Measurements from ENCODE around the gene RNASE11.

RNASE11 gene

GRCh38 chr14:20628063-20628854 lies 40.5 kb upstream of the RNASE11 start:
- H3F3A ChIP-seq (ENCODE audit: insufficient read depth), result no peaks in the 10 kb centered on the region
- no peak overlapping the region for H3K27ac ChIP-seq (ENCODE audit: low read depth, low read length)
- no peak overlapping the region for H3K4me3 ChIP-seq (ENCODE audit: insufficient read depth, low read length, poor library complexity, severe bottlenecking)
- no peaks in the 10 kb centered on the region for H3K27me3 ChIP-seq (ENCODE audit: low read length)
- no peaks in the 10 kb centered on the region for H3K79me2 ChIP-seq (ENCODE audit: insufficient read depth, low read length)
- no peaks in the 10 kb centered on the region for H3K36me3 ChIP-seq (ENCODE audit: low read length)
- H3K9me2 ChIP-seq (replicated peaks; ENCODE audit: insufficient read depth, low read length), result no peaks in the 10 kb centered on the region
- no peaks in the 10 kb centered on the region for H3K9me3 ChIP-seq (ENCODE audit: insufficient read depth, low read length)
- H4K20me1 ChIP-seq (ENCODE audit: low read depth, low read length), result no peaks in the 10 kb centered on the region
- no peak overlapping the region for H2AFZ ChIP-seq (ENCODE audit: low read depth, low read length, severe bottlenecking)
- H3K9ac ChIP-seq (ENCODE audit: low read length), result no peak overlapping the region
- no peak for TF ChIP-seq EZH2phosphoT487 (conservative IDR thresholded peaks at IDR 0.05; ENCODE audit: low read length)
- no peak for TF ChIP-seq CTCF (IDR thresholded peaks at IDR 0.05; ENCODE audit: insufficient read depth, low read length, poor library complexity, severe bottlenecking)
- H3K4me2 ChIP-seq (ENCODE audit: low read depth, low read length, poor library complexity, severe bottlenecking), result no peak overlapping the region

GRCh38 chr14:20627346-20628027 lies 39.7 kb upstream of the RNASE11 start:
- Histone ChIP-seq H3F3A (ENCODE audit: insufficient read depth) (no peaks in the 10 kb centered on the region), H3K9ac (ENCODE audit: low read length) (no peak overlapping the region), H3K4me3 (ENCODE audit: insufficient read depth, low read length, poor library complexity, severe bottlenecking) (no peak overlapping the region), H2AFZ (ENCODE audit: low read depth, low read length, severe bottlenecking) (no peak overlapping the region), H3K4me2 (ENCODE audit: low read depth, low read length, poor library complexity, severe bottlenecking) (no peak overlapping the region), H3K9me2 (replicated peaks; ENCODE audit: insufficient read depth, low read length) (no peaks in the 10 kb centered on the region), H3K79me2 (ENCODE audit: insufficient read depth, low read length) (no peaks in the 10 kb centered on the region), H3K27ac (ENCODE audit: low read depth, low read length) (no peak overlapping the region), H3K36me3 (ENCODE audit: low read length) (no peaks in the 10 kb centered on the region), H4K20me1 (ENCODE audit: low read depth, low read length) (no peaks in the 10 kb centered on the region), H3K9me3 (ENCODE audit: insufficient read depth, low read length) (no peaks in the 10 kb centered on the region), H3K27me3 (ENCODE audit: low read length) (no peaks in the 10 kb centered on the region)
- no peak for TF ChIP-seq CTCF (IDR thresholded peaks at IDR 0.05; ENCODE audit: insufficient read depth, low read length, poor library complexity, severe bottlenecking)
- TF ChIP-seq EZH2phosphoT487 (conservative IDR thresholded peaks at IDR 0.05; ENCODE audit: low read length), result no peak

GRCh38 chr14:20626274-20626673 lies 38.5 kb upstream of the RNASE11 start:
- Histone ChIP-seq H3K27me3 (ENCODE audit: low read length) (no peaks in the 10 kb centered on the region), H3K4me2 (ENCODE audit: low read depth, low read length, poor library complexity, severe bottlenecking) (no peak overlapping the region), H3K9me2 (replicated peaks; ENCODE audit: insufficient read depth, low read length) (no peaks in the 10 kb centered on the region), H3K9me3 (ENCODE audit: insufficient read depth, low read length) (no peaks in the 10 kb centered on the region), H3F3A (ENCODE audit: insufficient read depth) (no peaks in the 10 kb centered on the region), H2AFZ (ENCODE audit: low read depth, low read length, severe bottlenecking) (no peak overlapping the region), H3K79me2 (ENCODE audit: insufficient read depth, low read length) (no peaks in the 10 kb centered on the region), H3K27ac (ENCODE audit: low read depth, low read length) (no peak overlapping the region), H3K4me3 (ENCODE audit: insufficient read depth, low read length, poor library complexity, severe bottlenecking) (no peak overlapping the region), H4K20me1 (ENCODE audit: low read depth, low read length) (no peaks in the 10 kb centered on the region), H3K36me3 (ENCODE audit: low read length) (no peaks in the 10 kb centered on the region), H3K9ac (ENCODE audit: low read length) (no peak overlapping the region)
- no peak for TF ChIP-seq EZH2phosphoT487 (conservative IDR thresholded peaks at IDR 0.05; ENCODE audit: low read length)
- no peak for TF ChIP-seq CTCF (IDR thresholded peaks at IDR 0.05; ENCODE audit: insufficient read depth, low read length, poor library complexity, severe bottlenecking)
